PFSK-1 (cell line): ENCODE results near the gene SH2D1B.

Source experiments
- FOXP2 ChIP-seq: optimal IDR thresholded peaks from 2 replicates; pipeline ENCODE3; 2011; ENCODE audit warnings: borderline replicate concordance, control low read depth, inconsistent platforms; ENCODE audit not compliant: insufficient read depth; ENCODE audit errors: extremely low read length, extremely low read depth
- POLR2AphosphoS5 ChIP-seq: IDR thresholded peaks from 2 replicates; pipeline ENCODE4 v1.6.1; 2012; ENCODE audit warnings: low read depth, mild to moderate bottlenecking, control low read depth, low read length, moderate library complexity
- REST ChIP-seq, 2 experiments: IDR thresholded peaks; 2 replicates each; pipeline versions ENCODE4 v1.6.1 to v1.8.0; 2011 to 2012; ENCODE audit warnings: low read depth in 2 of 2, low read length in 2 of 2, control low read depth in 1 of 2, inconsistent platforms in 1 of 2, mild to moderate bottlenecking in 1 of 2, moderate library complexity in 1 of 2; ENCODE audit not compliant: insufficient read depth in 1 of 2
- SIN3A ChIP-seq: IDR thresholded peaks from 2 replicates; pipeline ENCODE4 v1.6.1; 2012; ENCODE audit warnings: mild to moderate bottlenecking, low read length, moderate library complexity, borderline replicate concordance; ENCODE audit not compliant: insufficient read depth
- TAF1 ChIP-seq: IDR thresholded peaks from 2 replicates; pipeline ENCODE4 v1.6.1; 2012; ENCODE audit warnings: low read length, control low read depth, borderline replicate concordance; ENCODE audit not compliant: insufficient read depth

Gene SH2D1B

DNA sequence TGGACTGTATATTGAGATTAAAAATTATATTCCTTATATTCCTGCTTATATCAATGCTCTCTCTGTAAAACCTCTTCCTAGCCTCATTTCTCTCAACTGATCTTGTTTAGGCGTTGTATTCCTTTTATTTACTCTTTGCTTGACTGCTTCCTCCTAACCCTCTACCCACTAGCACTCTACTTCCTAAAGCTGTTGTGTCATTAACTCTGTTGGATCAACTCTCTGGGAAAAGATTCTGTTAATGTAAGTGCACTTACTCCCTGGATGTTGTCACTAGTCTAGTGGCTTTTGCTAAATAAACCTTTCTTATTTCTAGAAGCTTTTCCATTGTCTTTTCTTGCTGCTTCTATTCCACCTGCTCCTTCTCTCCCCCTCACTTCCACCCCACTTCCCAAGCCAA, 41.8 kb downstream of the SH2D1B start:
- TF ChIP-seq POLR2AphosphoS5 = no peak
- TF ChIP-seq FOXP2 = no peak
- TF ChIP-seq REST (IDR thresholded peaks at IDR 0.05; ENCODE audit: insufficient read depth in 1 of 2, low read depth in 2 of 2, low read length in 2 of 2) = no peak
- no peak for TF ChIP-seq SIN3A
- TF ChIP-seq TAF1 = no peak

DNA sequence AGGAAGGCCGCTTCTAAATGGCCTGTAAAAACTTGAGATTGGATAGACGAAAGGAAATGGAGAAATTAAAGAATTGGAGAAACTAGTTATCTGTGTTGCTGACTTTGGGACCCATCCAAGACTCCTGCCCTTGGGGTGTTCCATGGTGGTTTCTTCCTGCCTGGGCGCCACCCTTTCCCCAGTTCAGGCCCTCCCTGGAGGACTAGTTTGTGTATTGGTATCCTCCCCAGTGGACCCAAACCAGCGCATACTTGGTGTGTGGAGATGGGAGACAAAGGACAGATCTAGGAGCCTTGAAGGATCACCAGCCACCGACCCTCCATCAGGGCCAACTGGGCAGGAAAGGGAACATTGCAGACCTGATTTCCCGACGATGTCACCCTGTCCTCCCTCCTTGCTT, 42.4 kb downstream of the SH2D1B start:
- TF ChIP-seq TAF1 (no peak), SIN3A (no peak), FOXP2 (no peak), POLR2AphosphoS5 (no peak), REST (IDR thresholded peaks at IDR 0.05; ENCODE audit: insufficient read depth in 1 of 2, low read depth in 2 of 2, low read length in 2 of 2) (no peak)

DNA sequence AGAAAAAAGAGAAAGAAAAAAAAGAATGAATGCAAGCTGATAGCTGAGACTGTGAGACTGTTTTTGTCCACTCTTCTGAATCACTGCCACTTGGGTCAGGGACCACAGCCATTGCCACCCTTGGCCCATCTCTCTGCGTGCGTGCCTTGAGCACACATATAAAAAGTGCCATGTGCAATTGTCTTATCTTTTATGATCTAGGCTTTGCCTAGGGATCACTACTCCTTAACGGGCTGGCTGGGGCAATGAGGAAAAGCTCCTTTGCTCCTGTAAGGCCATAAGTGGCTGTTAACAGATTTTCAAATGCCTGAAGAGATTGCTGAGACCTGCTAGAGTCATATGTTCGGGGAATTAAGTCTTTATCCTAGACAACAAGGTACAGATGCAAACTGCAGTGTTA, 43.5 kb downstream of the SH2D1B start:
- TF ChIP-seq TAF1 (no peak), REST (IDR thresholded peaks at IDR 0.05; ENCODE audit: insufficient read depth in 1 of 2, low read depth in 2 of 2, low read length in 2 of 2) (no peak), SIN3A (no peak), FOXP2 (no peak), POLR2AphosphoS5 (no peak)

GRCh38 chr1:162367772-162368171, 44.2 kb downstream of the SH2D1B start:
- TF ChIP-seq POLR2AphosphoS5 = no peak
- TF ChIP-seq TAF1 = no peak
- TF ChIP-seq SIN3A = no peak

DNA sequence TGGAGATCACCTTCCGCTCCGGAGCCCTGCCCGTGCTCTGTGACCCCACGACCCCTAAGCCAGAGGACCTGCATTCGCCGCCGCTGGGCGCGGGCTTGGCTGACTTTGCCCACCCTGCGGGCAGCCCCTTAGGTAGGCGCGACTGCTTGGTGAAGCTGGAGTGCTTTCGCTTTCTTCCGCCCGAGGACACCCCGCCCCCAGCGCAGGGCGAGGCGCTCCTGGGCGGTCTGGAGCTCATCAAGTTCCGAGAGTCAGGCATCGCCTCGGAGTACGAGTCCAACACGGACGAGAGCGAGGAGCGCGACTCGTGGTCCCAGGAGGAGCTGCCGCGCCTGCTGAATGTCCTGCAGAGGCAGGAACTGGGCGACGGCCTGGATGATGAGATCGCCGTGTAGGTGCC, 44.9 kb downstream of the SH2D1B start:
- no peak for TF ChIP-seq FOXP2
- no peak for TF ChIP-seq REST (IDR thresholded peaks at IDR 0.05; ENCODE audit: insufficient read depth in 1 of 2, low read depth in 2 of 2, low read length in 2 of 2)
- TF ChIP-seq SIN3A = no peak
- no peak for TF ChIP-seq POLR2AphosphoS5
- TF ChIP-seq TAF1 = no peak
